HG03520 (cell line): ENCODE data around the gene ANAPC2.

Experiments used
- ATAC-seq: cut with Tn5 transposase; IDR thresholded peaks from one replicate; pipeline ENCODE4 v1.9.1; 2021; ENCODE audit warnings: mild to moderate bottlenecking, moderate library complexity; ENCODE audit not compliant: unreplicated experiment

Gene ANAPC2

DNA sequence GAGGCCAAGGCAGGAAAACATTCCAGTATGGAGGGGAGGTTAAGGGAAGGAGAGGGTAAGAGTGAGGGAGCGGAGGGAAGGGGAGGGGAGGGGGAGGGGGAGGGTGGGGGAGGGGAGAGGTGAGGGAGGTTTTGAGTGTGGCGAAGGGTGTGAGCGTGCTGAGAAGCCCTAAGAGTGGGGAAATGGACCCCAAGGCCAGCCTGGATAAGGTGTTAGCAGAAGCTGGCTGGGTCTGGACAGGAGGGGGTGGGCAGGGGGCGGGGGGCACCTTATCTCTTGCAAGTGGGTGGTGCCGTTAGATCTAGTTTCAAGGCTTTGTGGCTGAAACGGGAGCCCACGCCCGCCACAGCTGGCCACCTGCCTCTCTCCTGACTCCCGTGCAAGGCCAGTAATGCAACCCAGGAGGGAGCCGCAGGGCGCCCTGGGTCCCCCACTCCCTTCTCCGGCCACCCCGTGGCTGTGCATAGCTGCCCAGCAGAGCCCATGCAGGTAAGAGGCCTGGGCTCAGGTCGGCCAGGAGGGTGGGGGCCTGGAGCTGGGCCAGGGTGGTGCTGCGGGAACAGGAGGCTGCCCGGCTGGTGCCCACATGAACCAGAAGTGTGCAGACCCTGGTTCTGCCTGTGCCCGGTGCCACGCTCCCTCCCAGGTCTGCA lies 39.6 kb upstream of the ANAPC2 start:
- ATAC-seq, result no peak

DNA sequence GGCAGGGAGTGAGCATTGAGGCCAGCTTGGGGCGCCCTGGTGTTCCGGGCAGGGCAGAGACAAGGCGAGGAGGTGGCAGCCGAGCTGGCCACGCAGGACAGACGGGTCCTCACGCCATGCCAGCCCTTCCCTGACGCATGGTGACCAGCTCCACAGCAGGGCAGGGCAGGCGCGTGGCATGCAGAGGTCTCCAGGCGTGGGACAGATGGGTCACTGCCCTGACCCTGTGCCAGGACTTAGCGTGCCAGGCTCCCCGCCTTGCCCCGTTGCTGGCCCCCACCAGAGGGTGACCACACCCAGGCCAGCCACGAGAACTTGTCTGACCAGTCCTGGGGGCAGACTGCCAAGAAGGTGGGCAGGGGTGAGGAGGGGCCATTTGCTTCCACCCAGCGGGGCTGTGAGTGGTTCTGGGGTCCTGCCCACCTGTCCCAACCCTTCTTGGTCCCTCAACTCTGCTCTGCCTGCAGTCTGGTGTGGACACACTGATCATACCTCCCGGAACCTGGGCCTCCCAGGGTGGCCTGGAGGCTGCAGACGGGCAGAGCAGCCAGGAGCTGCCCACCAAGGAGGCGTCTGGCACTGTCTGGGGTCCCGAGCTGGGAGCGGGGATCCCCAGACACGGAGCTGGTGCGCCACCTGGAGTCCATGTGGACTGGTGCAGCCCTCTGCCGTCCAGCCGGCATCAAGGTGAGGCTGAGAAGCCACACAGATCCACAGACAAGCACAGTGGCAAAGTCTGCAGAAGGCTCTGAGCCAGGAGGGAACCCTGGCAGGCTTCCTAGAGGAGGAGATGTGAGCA lies 38.9 kb upstream of the ANAPC2 start, which contains the start of gene RNF224:
Gene RNF224, plus strand, starts transcription at position 449 of the 799 bp plus-strand sequence. CDS start 834 bp downstream, outside the sequence.
- ATAC-seq, result no peak

- no peak for ATAC-seq
Observed at GRCh38 chr9:137226338-137227053, 38.1 kb upstream of the ANAPC2 start.

DNA sequence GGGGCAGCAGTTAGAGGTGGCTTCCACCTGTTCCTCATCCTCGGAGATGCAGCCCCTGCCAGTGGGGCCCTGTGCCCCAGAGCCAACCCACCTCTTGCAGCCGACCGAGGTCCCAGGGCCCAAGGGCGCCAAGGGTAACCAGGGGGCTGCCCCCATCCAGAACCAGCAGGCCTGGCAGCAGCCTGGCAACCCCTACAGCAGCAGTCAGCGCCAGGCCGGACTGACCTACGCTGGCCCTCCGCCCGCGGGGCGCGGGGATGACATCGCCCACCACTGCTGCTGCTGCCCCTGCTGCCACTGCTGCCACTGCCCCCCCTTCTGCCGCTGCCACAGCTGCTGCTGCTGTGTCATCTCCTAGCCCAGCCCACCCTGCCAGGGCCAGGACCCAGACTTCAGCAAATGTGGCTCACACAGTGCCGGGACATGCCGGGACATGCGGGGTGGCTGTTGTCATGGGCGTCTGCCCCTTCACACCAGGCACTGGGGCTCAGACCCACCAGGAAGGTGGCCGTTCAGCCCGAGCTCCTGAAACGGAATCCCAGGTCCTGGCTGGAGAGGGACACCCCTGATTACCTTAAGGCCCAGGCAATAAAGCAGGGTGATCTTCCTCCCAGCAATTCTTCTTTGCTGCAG lies 37.5 kb upstream of the ANAPC2 start:
- no peak for ATAC-seq

GRCh38 chr9:137224830-137225694 lies 36.7 kb upstream of the ANAPC2 start, which contains the start of gene CYSRT1:
Gene CYSRT1 (plus strand): TSS chr9:137225174. CDS start chr9:137225622, 448 bp downstream.
- no peak for ATAC-seq

GRCh38 chr9:137223078-137223970 lies 35.0 kb upstream of the ANAPC2 start:
- peak; percentile 71 for ATAC-seq

DNA sequence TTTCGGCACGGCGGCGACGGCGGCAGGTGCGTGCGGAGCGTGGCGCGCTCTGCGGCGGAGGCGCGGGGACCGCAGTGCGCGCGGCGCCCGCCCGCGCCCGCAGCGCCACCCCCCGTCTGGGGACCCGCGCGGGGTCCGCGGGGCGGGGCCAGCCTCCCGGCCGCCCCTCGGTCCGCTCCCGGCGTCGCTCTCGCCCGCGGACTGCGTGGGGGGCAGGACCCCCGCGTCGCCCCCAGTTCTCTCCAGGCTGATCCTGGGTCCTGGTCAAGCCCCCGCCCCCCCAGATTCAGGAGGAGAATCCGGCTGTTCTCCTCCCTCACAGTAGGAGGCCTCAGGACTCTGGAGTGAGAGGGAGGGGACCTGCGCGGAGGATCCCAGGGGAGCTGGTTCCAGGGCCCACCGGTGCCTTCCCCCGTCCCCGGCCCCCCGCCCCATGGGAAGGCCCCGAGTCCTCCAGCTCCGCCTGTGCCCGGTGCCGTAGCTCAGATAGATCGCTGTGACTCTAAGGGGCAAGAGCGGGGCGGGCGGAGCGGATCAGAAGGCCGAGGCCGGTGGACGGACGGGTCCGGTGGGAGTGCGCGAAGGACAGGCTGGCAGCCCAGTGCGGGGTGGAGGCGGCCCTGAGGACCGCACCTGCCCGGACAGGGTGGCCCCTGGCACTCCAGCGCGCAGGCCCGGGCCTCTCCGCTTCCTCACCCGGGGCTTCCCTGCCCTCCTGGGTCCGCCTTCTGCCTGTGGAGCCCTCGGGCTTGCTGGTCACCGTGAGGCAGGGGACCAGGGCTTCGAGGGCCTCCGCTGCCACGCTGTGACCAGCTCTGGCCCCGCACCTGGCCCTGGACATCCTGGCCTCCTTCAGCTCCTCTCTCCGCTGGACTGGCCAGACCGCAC lies 34.1 kb upstream of the ANAPC2 start, which contains the start of gene RNF208:
Gene RNF208, minus strand, starts transcription at position 51 of the 888 bp plus-strand sequence. CDS start 1,028 bp downstream, outside the sequence.
- ATAC-seq, result no peak

GRCh38 chr9:137221506-137222111 lies 33.2 kb upstream of the ANAPC2 start:
- no peak for ATAC-seq

GRCh38 chr9:137221095-137221505 lies 32.7 kb upstream of the ANAPC2 start:
- ATAC-seq, result no peak

- ATAC-seq, result no peak
Observed at GRCh38 chr9:137220317-137221094, 32.1 kb upstream of the ANAPC2 start.

DNA sequence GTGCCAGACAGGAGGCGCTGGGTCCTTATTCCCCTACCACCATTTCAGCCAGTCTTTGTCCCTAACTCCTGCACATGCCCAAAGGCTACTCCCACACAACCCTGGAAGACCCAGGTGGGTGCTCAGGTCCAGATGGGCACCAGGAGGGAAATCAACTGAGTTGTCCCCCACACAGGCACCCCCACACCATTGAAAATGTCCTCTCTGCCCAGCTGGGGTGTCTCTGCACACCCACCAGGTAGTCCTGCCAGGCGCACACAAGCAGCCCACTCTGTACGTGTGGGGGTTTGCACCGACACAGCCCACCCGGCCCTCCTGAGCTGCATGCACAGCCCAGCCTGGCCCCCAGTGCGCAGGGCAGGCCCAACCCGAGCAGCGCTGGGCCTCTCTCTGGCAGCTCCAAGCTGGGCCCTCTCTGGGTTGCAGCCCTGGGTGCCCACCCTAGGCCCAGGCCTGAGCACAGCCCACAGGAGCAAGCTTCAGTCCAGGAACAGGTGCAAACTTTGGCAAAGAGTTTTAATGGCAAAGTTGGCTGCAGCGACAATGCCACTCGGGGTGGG lies 31.5 kb upstream of the ANAPC2 start:
- ATAC-seq, result no peak

GRCh38 chr9:137218754-137219271 lies 30.5 kb upstream of the ANAPC2 start:
- no peak for ATAC-seq

DNA sequence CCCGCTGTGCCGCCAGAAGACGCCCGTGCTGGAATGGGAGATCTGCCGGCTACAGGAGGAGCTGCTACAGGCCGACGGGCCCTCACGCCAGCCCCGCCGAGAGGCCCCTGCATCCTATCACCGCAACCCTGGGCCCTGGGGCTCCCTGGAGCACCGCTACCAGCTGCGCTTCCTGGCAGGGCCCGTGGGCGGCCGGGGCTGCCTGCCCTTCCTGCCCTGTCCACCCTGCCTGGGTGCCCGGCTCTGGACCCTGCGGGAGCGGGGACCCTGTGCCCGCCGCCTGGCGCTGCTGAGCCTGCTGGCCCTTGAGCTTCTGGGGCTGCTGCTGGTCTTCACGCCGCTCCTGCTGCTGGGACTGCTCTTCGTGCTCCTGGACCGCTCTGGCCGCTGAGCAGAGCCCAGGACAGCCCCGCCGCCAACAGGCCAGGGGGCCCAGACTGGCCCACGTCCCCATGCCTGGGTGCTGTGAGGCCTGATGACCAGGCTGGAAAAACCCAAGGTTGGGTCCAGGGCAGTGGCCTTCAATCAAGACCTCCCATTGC lies 29.9 kb upstream of the ANAPC2 start:
- no peak for ATAC-seq

DNA sequence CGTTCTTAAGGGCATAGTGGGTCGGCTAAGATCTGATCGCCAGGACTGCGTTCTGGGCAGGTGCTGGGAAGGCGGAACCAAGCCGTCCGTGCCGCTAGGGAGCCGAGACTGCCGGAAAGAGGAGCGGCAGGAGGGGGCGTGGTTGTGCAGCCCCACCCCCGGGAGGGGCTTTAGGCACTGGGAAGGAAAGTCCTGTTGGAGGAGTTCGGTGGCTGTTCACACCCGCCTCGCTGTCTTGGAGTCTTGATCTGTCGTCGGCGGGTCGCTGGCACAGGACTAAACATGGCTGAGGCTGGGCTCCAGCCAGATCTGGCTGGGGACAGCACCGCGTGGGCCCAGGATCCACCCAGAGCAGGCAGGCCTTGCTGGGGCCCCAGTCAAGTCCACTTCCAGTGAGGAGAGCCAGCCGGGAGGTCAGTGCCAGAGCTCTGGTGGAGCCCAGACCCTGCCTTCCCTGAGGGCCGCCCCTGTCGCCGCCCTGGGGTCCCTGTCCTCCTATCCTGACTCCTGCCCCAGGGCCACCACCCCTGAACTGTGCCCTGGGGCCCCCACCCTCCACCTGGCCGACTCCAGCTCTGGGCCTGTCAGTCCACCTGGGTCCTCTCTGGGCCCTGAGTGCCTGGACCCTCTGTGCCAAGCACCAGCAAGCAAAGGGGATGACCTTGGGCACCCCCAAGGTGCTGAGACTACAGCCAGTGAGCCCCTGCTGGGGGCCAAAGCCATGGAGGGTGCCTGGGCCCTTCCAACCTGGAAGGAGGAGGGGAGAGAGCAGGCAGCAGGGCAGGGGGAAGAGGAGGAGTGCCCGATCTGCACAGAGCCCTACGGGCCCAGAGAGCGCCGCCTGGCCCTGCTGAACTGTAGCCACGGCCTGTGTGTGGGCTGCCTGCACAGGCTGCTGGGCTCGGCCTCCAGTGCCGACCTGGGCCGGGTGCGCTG lies 29.2 kb upstream of the ANAPC2 start:
- ATAC-seq, result no peak
